Measurements from ENCODE around the gene MACROH2A1.

Gene MACROH2A1

GRCh38 chr5:135313946-135314345 lies 85.1 kb downstream of the MACROH2A1 start:
- DNase-seq (ENCODE audit: low read depth): no peak

DNA sequence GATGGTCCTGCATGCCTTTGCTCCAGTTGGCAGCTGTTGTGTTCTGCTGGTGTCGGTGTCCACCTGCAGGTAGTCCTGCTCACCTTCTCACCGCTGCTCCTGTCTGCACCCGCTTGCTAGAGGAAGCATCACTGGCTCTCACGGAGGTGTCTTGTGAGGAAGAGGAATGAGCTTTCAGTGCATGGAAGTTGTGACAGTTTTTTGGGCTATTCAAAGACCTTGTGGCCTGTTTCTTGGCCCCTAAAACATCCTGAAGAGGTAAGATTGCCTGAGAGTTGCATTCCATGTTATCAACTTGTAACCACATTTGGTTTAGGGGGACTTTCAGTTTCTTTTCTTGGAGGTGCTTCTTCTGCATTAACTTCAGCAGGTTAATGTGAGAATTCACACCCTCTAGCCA lies 85.6 kb downstream of the MACROH2A1 start:
- DNase-seq (ENCODE audit: low read depth): no peak

- DNase-seq (ENCODE audit: low read depth): no peak
Measured at GRCh38 chr5:135312255-135312935, 86.6 kb downstream of the MACROH2A1 start.

GRCh38 chr5:135310328-135310989 lies 88.6 kb downstream of the MACROH2A1 start:
- DNase-seq (ENCODE audit: low read depth): no peak

DNA sequence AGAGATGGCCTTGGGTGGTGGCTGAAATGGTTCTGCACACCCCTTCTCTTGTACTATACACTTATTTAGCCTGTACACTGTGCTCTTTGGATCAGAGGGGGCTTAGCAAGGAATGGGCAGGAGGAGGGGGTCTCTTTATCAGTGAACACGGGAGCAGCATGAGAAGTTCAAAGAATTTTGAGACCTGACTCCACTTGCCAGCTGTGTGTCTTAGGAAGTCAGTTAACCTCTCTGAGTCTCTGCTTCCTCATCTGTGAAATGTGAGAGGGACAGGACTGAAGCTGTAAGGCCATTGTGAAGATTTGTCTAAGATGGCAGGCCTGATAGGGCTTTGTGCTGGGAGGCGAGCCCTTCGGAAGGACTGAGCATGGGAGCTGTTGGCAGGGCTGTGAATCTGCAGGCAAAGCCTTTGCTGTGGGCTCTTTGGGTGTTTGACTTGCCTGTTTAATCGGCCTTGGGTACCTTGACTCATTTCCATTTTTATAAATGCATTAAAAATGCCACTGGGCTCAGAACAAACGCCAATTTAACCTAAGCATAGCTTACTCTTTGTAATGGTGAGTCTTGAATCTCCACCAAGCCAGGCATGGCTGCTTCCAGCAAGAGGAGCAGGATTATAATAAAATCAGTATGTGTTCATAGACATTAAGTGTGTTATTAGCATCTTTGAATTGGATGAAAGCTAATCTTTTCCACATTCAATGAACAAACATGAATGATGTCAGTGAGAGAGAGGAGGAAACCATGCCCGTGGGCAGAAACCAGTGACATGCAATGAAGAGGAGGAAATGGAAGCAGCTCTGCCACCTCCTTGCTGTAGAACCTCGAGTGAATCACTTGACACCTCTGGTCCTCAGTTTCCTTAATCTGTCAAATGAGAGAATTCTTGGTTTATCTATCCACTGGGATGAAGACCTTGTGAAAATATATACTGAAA lies 89.4 kb downstream of the MACROH2A1 start:
- no peak for DNase-seq (ENCODE audit: low read depth)

DNA sequence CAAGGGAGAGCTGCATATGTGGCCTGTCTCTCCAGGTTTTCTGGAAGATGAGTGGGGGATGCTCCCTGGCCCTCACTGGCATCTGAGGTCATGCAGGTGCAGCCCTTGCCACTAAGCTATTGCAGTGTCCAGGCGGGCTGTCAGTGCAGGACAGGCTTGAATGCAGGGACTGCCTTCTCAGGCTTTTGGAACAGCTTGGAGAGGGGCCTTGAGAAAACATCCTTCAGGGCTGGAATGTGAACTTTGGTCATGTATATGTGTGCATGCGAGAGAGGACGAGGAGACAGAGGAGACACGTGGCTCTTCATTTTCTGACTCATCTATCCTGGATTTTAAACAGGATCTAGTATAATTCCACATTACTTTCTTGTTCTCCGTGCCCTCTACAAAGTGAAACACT lies 90.3 kb downstream of the MACROH2A1 start:
- DNase-seq (ENCODE audit: low read depth): no peak

GRCh38 chr5:135308245-135308644 lies 90.8 kb downstream of the MACROH2A1 start:
- DNase-seq (ENCODE audit: low read depth): no peak

DNA sequence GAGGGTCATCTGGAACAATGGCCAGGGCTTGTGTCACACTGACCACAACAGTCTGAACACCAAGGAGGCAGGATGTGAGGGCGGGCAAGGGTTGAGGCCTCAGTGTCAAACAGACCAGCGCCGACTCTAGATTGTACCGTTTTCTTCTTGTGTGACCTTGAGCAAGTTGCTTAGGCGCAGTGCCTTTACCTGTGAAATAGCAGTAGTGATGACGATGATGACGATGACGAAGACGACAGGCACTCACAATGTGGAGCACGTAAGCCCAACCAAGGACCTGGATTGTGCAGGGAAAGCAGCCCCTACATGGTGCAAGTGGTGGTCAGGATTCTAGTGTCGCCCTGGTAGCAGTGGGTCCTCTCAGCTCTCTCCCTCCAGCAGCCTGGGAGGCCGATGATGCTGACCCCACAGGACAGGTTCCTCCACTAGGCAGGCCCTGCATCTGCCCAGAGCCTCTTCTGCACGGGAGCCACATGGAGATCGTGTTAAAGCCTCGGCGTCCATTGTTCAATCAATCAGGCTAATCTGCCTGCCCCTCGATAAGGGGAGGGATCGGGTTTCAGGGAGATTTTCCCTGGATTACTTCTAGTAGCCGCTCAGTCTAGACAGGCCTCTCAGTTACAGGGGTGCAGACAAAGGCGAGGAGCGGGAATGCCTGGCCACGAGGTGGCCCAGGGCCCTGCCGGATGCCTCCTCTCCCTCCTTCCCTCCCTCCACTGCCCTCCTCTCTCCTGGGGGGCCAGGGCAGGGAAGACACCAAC lies 91.7 kb downstream of the MACROH2A1 start:
- DNase-seq (ENCODE audit: low read depth): no peak

GRCh38 chr5:135306557-135306956 lies 92.5 kb downstream of the MACROH2A1 start:
- no peak for DNase-seq (ENCODE audit: low read depth)

DNA sequence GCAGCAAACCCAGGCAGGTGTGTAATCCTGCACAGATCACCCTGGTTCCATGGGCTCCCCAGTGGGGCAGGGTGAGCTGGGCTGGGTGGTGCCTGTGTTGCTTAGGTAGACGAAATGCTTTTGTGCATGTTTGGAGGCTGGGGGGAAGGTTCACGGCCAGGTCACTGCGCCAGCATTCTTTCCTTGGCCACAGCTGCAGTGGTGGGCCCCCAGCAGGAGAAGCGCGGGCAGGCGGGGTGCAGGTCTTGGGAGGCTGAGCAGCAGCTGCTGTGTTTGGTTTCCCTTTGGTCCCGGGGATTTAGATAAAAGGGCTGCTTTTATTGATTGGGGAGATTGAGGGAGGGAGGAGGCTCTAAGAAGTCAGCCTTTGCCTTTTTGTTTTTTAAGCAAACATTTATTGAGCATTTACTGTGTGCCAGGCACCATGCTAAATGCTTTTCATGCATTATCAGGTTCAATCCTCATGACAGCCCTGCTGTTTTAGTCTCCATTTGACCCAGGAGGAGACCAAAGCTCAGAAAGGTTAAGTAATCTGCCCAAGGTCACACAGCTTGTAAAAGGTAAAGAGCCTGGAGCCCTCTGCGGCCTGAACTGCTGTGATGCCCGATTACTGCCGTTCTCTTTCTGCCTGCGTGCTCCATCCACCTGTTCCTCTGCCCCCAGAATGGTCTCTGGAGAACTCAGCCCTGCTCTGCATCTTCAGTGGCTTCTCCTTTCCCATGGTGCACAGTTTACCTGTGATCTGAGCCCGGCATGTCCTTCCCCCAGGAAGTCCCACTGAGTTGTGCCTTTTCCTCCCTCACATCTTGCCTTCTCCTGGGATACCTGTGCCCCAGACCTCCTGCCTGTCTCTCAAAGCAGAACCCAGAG lies 94.4 kb downstream of the MACROH2A1 start:
- DNase-seq (ENCODE audit: low read depth): no peak

DNA sequence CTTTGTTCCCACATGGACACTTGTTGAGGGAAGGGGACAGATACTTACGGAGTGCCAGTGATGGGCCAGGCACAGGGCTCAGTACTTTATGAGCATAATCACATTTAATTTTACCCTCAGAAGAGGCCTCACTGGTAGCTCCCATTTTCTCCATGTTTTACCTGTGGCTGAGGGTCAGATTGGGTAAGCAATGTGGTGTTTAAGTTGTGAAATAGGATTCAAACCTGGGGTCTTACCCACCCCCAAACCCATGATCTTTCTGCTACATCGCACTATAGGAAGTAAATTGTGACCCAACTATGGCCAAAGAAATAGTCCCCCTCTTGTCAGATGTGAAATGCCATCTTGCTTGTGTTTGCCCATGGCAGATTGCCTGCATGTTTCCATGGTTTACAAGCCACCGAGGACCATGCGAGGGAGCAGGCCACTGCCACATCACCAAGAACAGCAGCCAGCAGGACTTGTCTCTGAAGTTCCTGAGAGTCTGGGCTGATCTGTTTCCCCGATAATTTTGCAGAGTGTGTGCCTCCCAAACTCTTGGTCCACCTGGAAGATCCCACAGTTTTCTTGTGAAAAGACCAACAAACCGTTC lies 95.4 kb downstream of the MACROH2A1 start:
- no peak for DNase-seq (ENCODE audit: low read depth)

DNA sequence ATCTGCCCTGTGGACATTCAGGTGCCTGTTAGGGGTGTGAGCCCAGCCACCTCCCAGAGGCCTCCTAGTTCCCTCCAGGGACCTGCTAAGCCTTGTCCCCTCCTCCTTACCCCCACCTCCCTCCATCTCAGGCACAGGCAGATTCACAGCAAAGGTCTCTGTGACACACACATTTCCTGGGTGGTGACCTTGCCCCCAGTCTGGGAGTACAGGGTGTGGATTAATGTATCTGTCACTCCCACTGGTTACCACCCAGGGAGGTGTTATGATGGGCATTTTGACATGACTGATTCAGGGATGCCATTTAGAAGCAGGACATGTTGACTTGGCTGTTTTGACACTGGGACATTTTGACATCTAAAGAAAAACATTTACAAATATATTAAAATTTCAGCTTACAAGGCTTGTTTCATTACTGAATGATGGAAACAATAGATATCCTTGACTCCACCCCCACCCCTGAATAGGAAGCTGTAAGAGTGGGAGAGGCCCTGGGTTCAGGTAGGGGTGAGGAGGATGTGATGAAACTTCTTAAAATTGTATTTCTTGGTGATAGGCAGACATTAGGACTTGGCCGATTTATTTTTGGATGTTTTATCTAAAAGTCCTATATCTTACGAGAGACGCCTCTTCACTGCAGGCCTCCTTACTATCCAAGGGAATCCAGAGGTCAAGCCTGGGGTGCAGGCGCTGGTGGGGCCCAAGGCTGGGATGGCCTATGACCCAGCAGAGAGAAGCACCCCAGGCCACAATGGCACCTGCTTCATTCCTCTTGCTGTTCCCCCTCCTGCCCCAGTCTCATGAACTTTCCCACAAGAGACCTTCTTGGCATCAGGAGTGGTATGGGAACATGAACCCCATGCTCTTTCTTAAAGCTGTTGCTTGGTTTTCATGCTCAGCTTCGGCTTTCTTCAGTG lies 101.9 kb downstream of the MACROH2A1 start:
- DNase-seq (ENCODE audit: low read depth): no peak

DNA sequence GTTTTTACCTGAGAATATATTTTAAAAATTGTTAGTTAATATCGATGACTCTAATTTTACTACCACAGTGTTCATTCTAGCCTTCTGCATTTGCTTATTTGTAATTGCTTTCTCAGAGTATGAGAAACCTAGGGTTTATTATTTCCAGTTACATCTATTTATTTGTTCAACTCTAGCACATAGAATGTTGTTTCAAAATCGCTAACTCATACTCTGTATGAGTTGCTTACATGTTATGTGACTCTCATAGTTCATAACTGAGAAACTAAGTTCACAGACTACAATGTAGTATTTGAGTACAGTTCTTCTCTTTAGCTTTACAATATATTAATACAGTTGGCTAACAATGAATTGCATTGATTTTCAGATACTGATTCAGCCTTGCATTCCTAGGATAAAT lies 103.2 kb downstream of the MACROH2A1 start:
- no peak for DNase-seq (ENCODE audit: low read depth)

- no peak for DNase-seq (ENCODE audit: low read depth)
Measured at GRCh38 chr5:135294793-135295192, 104.2 kb downstream of the MACROH2A1 start.

DNA sequence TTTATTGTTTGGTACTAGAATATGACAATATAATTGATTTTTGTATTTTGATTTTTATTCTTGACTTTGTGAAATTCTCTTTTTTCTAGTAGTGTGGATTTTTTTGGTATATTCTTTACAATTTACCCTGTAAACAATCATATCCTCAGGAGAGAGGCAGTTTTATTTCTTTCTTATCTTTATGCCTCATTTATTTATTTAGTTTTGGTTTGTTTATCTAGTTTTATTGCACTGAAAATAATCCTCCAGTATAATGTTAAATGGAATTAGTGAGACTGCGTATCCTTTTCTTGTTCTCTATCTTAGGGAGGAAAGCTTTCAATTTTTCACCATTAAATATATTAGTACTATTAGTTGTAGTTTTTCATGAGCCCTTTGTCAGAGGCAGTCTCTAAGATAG lies 109.4 kb downstream of the MACROH2A1 start:
- no peak for DNase-seq (ENCODE audit: low read depth)

- DNase-seq (ENCODE audit: low read depth): no peak
Measured at GRCh38 chr5:135287551-135287950, 111.5 kb downstream of the MACROH2A1 start.

Measured in activated T-cell treated with anti-CD3 and anti-CD28 coated beads for 48 hours (primary cell).